Neural cell (in vitro differentiated cells): Measurements from ENCODE around the gene ZNF264. TPM values are rescaled to one million over a fixed set of nuclear protein-coding genes. Genes with fewer than 3 reads are reported as not detected.

ENCODE experiments used
- H2AFZ ChIP-seq: fragments of 200-600, 300-800 bp; sonication (generic), shearing (Covaris generic); 2 replicates; pipeline ENCODE4 v1.6.0; 2014; ENCODE audit warnings: low read depth, mild to moderate bottlenecking, antibody characterized with exemption, low read length, moderate library complexity
- H3F3A ChIP-seq: fragments of 200-600 bp; shearing (Covaris generic); 2 replicates; pipeline ENCODE4 v1.6.1; 2016; ENCODE audit warnings: mild to moderate bottlenecking, moderate library complexity, mixed read lengths, antibody characterized with exemption, low read length; ENCODE audit not compliant: insufficient read depth, poor library complexity, severe bottlenecking
- H3K27ac ChIP-seq: fragments of 200-600, 300-800 bp; sonication (generic), shearing (Covaris generic); 2 replicates; pipeline ENCODE4 v1.5.1; 2014; ENCODE audit warnings: mild to moderate bottlenecking, low read length, moderate library complexity
- H3K27me3 ChIP-seq: fragments of 300-800, 200-600 bp; sonication (generic), shearing (Covaris generic); 2 replicates; pipeline ENCODE4 v1.6.0; 2014; ENCODE audit warnings: mild to moderate bottlenecking, low read depth, low read length, moderate library complexity; ENCODE audit not compliant: insufficient read depth
- H3K36me3 ChIP-seq: fragments of 300-800, 200-600 bp; sonication (generic), shearing (Covaris generic); 2 replicates; pipeline ENCODE4 v1.5.1; 2014; ENCODE audit warnings: mild to moderate bottlenecking, antibody characterized with exemption, low read length, moderate library complexity; ENCODE audit not compliant: insufficient read depth
- H3K4me2 ChIP-seq: fragments of 300-800, 200-600 bp; sonication (generic), shearing (Covaris generic); 2 replicates; pipeline ENCODE4 v1.6.0; 2014; ENCODE audit warnings: mild to moderate bottlenecking, low read length
- H3K4me3 ChIP-seq: fragments of 300-800, 200-600 bp; sonication (generic), shearing (Covaris generic); 2 replicates; pipeline ENCODE4 v1.5.1; 2014; ENCODE audit warnings: mild to moderate bottlenecking, low read length, moderate library complexity
- H3K79me2 ChIP-seq: fragments of 200-600 bp; shearing (Covaris generic); replicated peaks from 2 replicates; pipeline ENCODE4 v1.6.0; 2014; ENCODE audit warnings: mild to moderate bottlenecking, low read length, moderate library complexity; ENCODE audit not compliant: insufficient read depth
- H3K9ac ChIP-seq: fragments of 300-800, 200-600 bp; sonication (generic), shearing (Covaris generic); 2 replicates; pipeline ENCODE4 v1.6.1; 2016; ENCODE audit warnings: mild to moderate bottlenecking, low read length, mixed read lengths
- H3K9me2 ChIP-seq: fragments of 200-600 bp; shearing (Covaris generic); 2 replicates; pipeline ENCODE4 v1.6.1; 2016; ENCODE audit warnings: mild to moderate bottlenecking, low read length, mixed read lengths; ENCODE audit not compliant: insufficient read depth
- H3K9me3 ChIP-seq: fragments of 200-600, 300-800 bp; sonication (generic), shearing (Covaris generic); 2 replicates; pipeline ENCODE4 v1.6.1; 2016; ENCODE audit warnings: mild to moderate bottlenecking, mixed run types, low read length, moderate library complexity, mixed read lengths
- H4K20me1 ChIP-seq: fragments of 200-600 bp; shearing (Covaris generic); 2 replicates; pipeline ENCODE4 v1.6.1; 2016; ENCODE audit warnings: mild to moderate bottlenecking, mixed run types; ENCODE audit not compliant: insufficient read depth
- EP300 ChIP-seq: fragments of 450-650 bp; conservative IDR thresholded peaks from 2 replicates; pipeline ENCODE4 v1.6.1; 2014; ENCODE audit warnings: antibody characterized with exemption, mild to moderate bottlenecking, moderate library complexity; ENCODE audit not compliant: poor library complexity, severe bottlenecking
- EZH2 ChIP-seq: fragments of 200-600, 300-800 bp; shearing (Covaris generic), sonication (generic); IDR thresholded peaks from 2 replicates; pipeline ENCODE4 v1.6.1; 2014; ENCODE audit warnings: antibody characterized with exemption, low read length, borderline replicate concordance, mild to moderate bottlenecking; ENCODE audit not compliant: insufficient read depth, poor library complexity, severe bottlenecking
- MXI1 ChIP-seq: fragments of 450-650 bp; conservative IDR thresholded peaks from 2 replicates; pipeline ENCODE4 v1.6.1; 2014; ENCODE audit warnings: antibody characterized with exemption, mild to moderate bottlenecking; ENCODE audit not compliant: poor library complexity, severe bottlenecking
- POLR2AphosphoS5 ChIP-seq: IDR thresholded peaks from 2 replicates; pipeline ENCODE4 v1.6.1; 2012
- RAD21 ChIP-seq: fragments of 450-650 bp; conservative IDR thresholded peaks from 2 replicates; pipeline ENCODE4 v1.6.1; 2014; ENCODE audit warnings: antibody characterized with exemption, mild to moderate bottlenecking, moderate library complexity
- SMC3 ChIP-seq: fragments of 450-650 bp; conservative IDR thresholded peaks from 2 replicates; pipeline ENCODE4 v1.6.1; 2014; ENCODE audit warnings: antibody characterized with exemption, mild to moderate bottlenecking, moderate library complexity; ENCODE audit not compliant: poor library complexity
- TAF1 ChIP-seq: IDR thresholded peaks from 2 replicates; pipeline ENCODE4 v1.6.1; 2012; ENCODE audit warnings: low read depth
- polyA plus RNA-seq: library from polyadenylated mRNA; depleted of rRNA; stranded (reverse); fragments of >200 nt; gene quantifications from 2 replicates; pipeline ENCODE4 v1.2.3, GENCODE V29; 2014
- TF ChIP-seq, protein P1 (sequence below): IDR thresholded peaks from 2 replicates; pipeline ENCODE4 v1.6.1; 2012; ENCODE audit warnings: borderline replicate concordance
- TF ChIP-seq, protein P2 (sequence below): fragments of 450-650 bp; IDR thresholded peaks from 2 replicates; pipeline ENCODE4 v1.5.1; 2014; ENCODE audit warnings: antibody characterized with exemption, mild to moderate bottlenecking, moderate library complexity; ENCODE audit not compliant: poor library complexity, severe bottlenecking

Gene ZNF264
- polyA plus RNA-seq, 1 donor from 2014 or later, result 10.4 TPM

DNA sequence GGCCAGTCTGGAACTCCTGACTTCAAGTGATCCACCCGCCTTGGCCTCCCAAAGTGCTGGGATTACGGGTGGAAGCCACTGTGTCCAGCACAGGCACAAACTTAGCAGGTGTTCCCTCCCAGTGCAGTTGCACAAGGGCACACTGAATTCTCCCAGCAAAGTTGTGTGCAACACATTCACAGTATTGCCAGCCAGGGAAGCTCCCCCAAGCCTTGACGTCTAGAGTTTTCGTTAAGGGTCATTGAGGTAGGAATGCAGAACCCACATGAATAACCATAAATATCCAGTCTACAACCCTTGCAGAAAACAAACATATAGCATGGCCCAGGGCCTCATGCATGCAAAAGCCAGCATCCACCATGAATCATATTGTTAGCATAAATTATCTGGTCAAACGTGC is 36.2 kb downstream of the ZNF264 start:
- no peak overlapping the region for H3K4me2 ChIP-seq
- no peak overlapping the region for H3K4me3 ChIP-seq
- H3K9ac ChIP-seq, result no peak overlapping the region
- no peaks in the 10 kb centered on the region for H3K9me3 ChIP-seq
- H4K20me1 ChIP-seq, result no peaks in the 10 kb centered on the region
- H3F3A ChIP-seq, result no peaks in the 10 kb centered on the region
- H3K79me2 ChIP-seq, result no peaks in the 10 kb centered on the region
- TF ChIP-seq MXI1 (no peak), EZH2 (no peak), SMC3 (no peak)
- no peak overlapping the region for H3K27ac ChIP-seq
- H3K36me3 ChIP-seq, result no peaks in the 10 kb centered on the region
- no peaks in the 10 kb centered on the region for H3K27me3 ChIP-seq
- no peak overlapping the region for H2AFZ ChIP-seq
- no peaks in the 10 kb centered on the region for H3K9me2 ChIP-seq

DNA sequence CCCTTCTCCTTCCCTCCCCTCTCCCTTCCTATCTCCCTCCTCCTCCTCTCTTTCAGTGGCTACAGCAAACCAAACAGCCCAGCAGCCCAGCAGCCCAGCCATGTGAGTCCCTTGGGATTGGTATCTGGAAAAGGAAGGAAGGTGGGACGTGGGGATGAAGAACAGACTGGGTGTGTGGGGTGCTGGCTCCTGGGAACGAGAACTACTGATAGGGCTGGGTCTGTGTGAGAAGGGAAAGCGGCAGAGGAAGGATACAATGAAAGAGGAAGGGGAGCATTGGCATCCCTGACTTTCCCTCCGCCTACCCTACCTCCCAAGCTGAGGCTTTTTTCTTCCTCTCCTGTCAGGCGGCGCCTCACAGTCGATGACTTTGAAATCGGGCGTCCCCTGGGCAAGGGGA is 40.4 kb downstream of the ZNF264 start:
- no peaks in the 10 kb centered on the region for H3K9me3 ChIP-seq
- no peaks in the 10 kb centered on the region for H3K36me3 ChIP-seq
- no peaks in the 10 kb centered on the region for H3K79me2 ChIP-seq
- H3K9ac ChIP-seq, result no peak overlapping the region
- TF ChIP-seq SMC3, result no peak
- TF ChIP-seq RAD21, result no peak
- no peak for TF ChIP-seq MXI1
- no peak for TF ChIP-seq EZH2
- TF ChIP-seq, protein P1, sequence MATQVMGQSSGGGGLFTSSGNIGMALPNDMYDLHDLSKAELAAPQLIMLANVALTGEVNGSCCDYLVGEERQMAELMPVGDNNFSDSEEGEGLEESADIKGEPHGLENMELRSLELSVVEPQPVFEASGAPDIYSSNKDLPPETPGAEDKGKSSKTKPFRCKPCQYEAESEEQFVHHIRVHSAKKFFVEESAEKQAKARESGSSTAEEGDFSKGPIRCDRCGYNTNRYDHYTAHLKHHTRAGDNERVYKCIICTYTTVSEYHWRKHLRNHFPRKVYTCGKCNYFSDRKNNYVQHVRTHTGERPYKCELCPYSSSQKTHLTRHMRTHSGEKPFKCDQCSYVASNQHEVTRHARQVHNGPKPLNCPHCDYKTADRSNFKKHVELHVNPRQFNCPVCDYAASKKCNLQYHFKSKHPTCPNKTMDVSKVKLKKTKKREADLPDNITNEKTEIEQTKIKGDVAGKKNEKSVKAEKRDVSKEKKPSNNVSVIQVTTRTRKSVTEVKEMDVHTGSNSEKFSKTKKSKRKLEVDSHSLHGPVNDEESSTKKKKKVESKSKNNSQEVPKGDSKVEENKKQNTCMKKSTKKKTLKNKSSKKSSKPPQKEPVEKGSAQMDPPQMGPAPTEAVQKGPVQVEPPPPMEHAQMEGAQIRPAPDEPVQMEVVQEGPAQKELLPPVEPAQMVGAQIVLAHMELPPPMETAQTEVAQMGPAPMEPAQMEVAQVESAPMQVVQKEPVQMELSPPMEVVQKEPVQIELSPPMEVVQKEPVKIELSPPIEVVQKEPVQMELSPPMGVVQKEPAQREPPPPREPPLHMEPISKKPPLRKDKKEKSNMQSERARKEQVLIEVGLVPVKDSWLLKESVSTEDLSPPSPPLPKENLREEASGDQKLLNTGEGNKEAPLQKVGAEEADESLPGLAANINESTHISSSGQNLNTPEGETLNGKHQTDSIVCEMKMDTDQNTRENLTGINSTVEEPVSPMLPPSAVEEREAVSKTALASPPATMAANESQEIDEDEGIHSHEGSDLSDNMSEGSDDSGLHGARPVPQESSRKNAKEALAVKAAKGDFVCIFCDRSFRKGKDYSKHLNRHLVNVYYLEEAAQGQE, result no peak
- TF ChIP-seq EP300, result no peak
- TF ChIP-seq, protein P2, sequence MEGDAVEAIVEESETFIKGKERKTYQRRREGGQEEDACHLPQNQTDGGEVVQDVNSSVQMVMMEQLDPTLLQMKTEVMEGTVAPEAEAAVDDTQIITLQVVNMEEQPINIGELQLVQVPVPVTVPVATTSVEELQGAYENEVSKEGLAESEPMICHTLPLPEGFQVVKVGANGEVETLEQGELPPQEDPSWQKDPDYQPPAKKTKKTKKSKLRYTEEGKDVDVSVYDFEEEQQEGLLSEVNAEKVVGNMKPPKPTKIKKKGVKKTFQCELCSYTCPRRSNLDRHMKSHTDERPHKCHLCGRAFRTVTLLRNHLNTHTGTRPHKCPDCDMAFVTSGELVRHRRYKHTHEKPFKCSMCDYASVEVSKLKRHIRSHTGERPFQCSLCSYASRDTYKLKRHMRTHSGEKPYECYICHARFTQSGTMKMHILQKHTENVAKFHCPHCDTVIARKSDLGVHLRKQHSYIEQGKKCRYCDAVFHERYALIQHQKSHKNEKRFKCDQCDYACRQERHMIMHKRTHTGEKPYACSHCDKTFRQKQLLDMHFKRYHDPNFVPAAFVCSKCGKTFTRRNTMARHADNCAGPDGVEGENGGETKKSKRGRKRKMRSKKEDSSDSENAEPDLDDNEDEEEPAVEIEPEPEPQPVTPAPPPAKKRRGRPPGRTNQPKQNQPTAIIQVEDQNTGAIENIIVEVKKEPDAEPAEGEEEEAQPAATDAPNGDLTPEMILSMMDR, result no peak
- TF ChIP-seq TAF1, result no peak
- H3F3A ChIP-seq, result no peaks in the 10 kb centered on the region
- H4K20me1 ChIP-seq, result no peaks in the 10 kb centered on the region
- H3K4me2 ChIP-seq, result no peak overlapping the region
- no peak overlapping the region for H3K4me3 ChIP-seq
- no peak overlapping the region for H3K27ac ChIP-seq
- H3K27me3 ChIP-seq, result no peaks in the 10 kb centered on the region
- no peak overlapping the region for H2AFZ ChIP-seq
- H3K9me2 ChIP-seq, result no peaks in the 10 kb centered on the region

DNA sequence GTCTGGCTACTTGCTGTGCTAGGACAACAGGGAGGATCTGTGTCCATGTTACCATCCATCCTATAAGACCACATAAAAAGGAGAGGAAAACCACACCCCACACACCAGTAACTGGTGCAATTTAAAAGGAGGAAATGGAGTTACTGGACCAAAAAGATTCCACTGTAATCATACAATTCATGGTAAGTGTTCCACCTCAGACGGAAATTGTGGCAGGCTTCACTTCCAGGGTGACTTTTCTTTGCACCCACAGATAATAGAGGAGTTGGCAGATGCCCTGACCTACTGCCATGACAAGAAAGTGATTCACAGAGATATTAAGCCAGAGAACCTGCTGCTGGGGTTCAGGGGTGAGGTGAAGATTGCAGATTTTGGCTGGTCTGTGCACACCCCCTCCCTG is 41.9 kb downstream of the ZNF264 start:
- Histone ChIP-seq H3K4me3 (no peak overlapping the region), H4K20me1 (no peaks in the 10 kb centered on the region), H3K36me3 (no peaks in the 10 kb centered on the region), H3K9ac (no peak overlapping the region), H3K9me2 (no peaks in the 10 kb centered on the region), H3K4me2 (no peak overlapping the region), H2AFZ (no peak overlapping the region), H3K79me2 (no peaks in the 10 kb centered on the region), H3K9me3 (no peaks in the 10 kb centered on the region), H3K27me3 (no peaks in the 10 kb centered on the region), H3F3A (no peaks in the 10 kb centered on the region), H3K27ac (no peak overlapping the region)
- no peak for TF ChIP-seq MXI1
- no peak for TF ChIP-seq RAD21
- TF ChIP-seq EP300, result no peak
- TF ChIP-seq, protein P2, result no peak
- no peak for TF ChIP-seq SMC3
- no peak for TF ChIP-seq TAF1
- TF ChIP-seq POLR2AphosphoS5, result no peak
- TF ChIP-seq EZH2, result no peak
- TF ChIP-seq, protein P1, result no peak
